Fibroblast of lung (primary cell): Measurements from ENCODE around the gene DOCK3. TPM values are rescaled to one million over a fixed set of nuclear protein-coding genes. Genes with fewer than 3 reads are reported as not detected.

Experiments used
- DNase-seq, 2 donors: peaks; one replicate each; pipeline versions ENCODE4 v3.0.0 to v3.0.0-alpha.2; 2010; ENCODE audit warnings: low read depth in 2 of 2
- H2AFZ ChIP-seq: 2 replicates; pipeline ENCODE4 v1.5.1; 2012; ENCODE audit warnings: low read length, control low read depth, inconsistent platforms
- H3K27ac ChIP-seq: 2 replicates; pipeline ENCODE4 v1.5.1; 2011; ENCODE audit warnings: low read length, control low read depth; ENCODE audit not compliant: insufficient read depth
- H3K27me3 ChIP-seq: 2 replicates; pipeline ENCODE4 v1.5.1; 2011; ENCODE audit warnings: mild to moderate bottlenecking, low read length; ENCODE audit not compliant: control insufficient read depth, insufficient read depth
- H3K36me3 ChIP-seq: 2 replicates; pipeline ENCODE4 v1.5.1; 2011; ENCODE audit warnings: low read length; ENCODE audit not compliant: control insufficient read depth, insufficient read depth
- H3K4me1 ChIP-seq: 2 replicates; pipeline ENCODE4 v1.5.1; 2011; ENCODE audit warnings: low read length; ENCODE audit not compliant: control insufficient read depth, insufficient read depth; ENCODE audit errors: extremely low read depth
- H3K4me2 ChIP-seq: 2 replicates; pipeline ENCODE4 v1.5.1; 2011; ENCODE audit warnings: low read length, control low read depth; ENCODE audit not compliant: insufficient read depth; ENCODE audit errors: extremely low read depth
- H3K4me3 ChIP-seq, 4 experiments: fragments of 200-600 bp in 1 of 4; sonication (generic) in 1 of 4; replicated peaks in 1 of 4; 2 replicates each; pipeline ENCODE4 v1.5.1; 2011 to 2016; ENCODE audit warnings: low read length in 4 of 4, low read depth in 3 of 4, mild to moderate bottlenecking in 3 of 4, control low read depth in 2 of 4, inconsistent platforms in 1 of 4, mixed read lengths in 1 of 4; ENCODE audit not compliant: insufficient read depth in 1 of 4; ENCODE audit errors: control extremely low read depth in 1 of 4
- H3K79me2 ChIP-seq: 2 replicates; pipeline ENCODE4 v1.5.1; 2012; ENCODE audit warnings: mild to moderate bottlenecking, low read length, inconsistent platforms; ENCODE audit not compliant: control insufficient read depth, insufficient read depth
- H3K9ac ChIP-seq: 2 replicates; pipeline ENCODE4 v1.5.1; 2011; ENCODE audit warnings: mild to moderate bottlenecking, low read length, control low read depth; ENCODE audit not compliant: insufficient read depth
- H3K9me3 ChIP-seq: 2 replicates; pipeline ENCODE4 v1.5.1; 2012; ENCODE audit warnings: low read depth, low read length; ENCODE audit not compliant: control insufficient read depth, insufficient read depth
- H4K20me1 ChIP-seq: 2 replicates; pipeline ENCODE4 v1.5.1; 2011; ENCODE audit warnings: low read length; ENCODE audit not compliant: control insufficient read depth, insufficient read depth; ENCODE audit errors: extremely low read depth
- EZH2 ChIP-seq: IDR thresholded peaks from 2 replicates; pipeline ENCODE4 v1.5.1; 2012; ENCODE audit warnings: low read length, control low read depth, mild to moderate bottlenecking; ENCODE audit errors: missing control alignments
- polyA plus RNA-seq, 2 donors: library from polyadenylated mRNA; depleted of rRNA in 1 of 2; stranded (reverse) in 1 of 2; unstranded in 1 of 2; fragments of >200 nt; gene quantifications; 2 replicates each; pipeline ENCODE4 v1.2.1, GENCODE V29; 2011 to 2012; ENCODE audit warnings: missing spikeins in 1 of 2
- total RNA-seq: library from RNA; depleted of rRNA; stranded (reverse); fragments of >200 nt; gene quantifications from 2 replicates; pipeline ENCODE4 v1.2.1, GENCODE V29; 2014
- TF ChIP-seq, protein P1 (sequence below), 2 donors: IDR thresholded peaks in 1 of 2; conservative IDR thresholded peaks in 1 of 2; 1 replicate in 1 of 2; 2 replicates in 1 of 2; pipeline ENCODE4 v1.5.1; 2011 to 2012; ENCODE audit warnings: low read length in 2 of 2, control low read depth in 1 of 2, inconsistent platforms in 1 of 2, low read depth in 1 of 2, mild to moderate bottlenecking in 1 of 2

DOCK3 gene
- total and polyA plus RNA-seq, 2 donors (not counting 1 experiment from before 2014, with no cell fraction given): 0.07 to 0.17 TPM

DNA sequence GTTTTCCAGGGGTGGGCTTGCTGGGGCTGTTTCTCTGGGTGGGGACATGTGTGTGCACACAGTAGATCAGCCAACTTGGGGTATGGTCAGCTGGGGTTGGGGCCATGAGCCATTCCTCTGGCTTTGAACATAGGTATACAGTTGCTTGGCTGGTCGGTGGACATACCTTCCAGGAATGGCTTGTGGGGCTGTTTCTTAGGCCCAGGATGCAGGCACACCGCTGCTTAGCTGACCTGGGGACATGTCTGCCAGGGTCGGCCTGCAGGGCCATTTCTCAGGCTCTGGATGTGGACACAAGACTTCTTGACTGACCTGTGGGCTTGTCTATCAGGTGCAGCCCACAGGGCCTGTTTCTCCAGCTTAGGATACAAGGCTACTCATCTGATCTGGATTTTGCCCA lies 130.6 kb downstream of the DOCK3 start:
- Histone ChIP-seq H3K36me3 (no peaks in the 10 kb centered on the region), H3K9me3 (no peaks in the 10 kb centered on the region), H2AFZ (no peak overlapping the region), H3K27me3 (no peaks in the 10 kb centered on the region), H3K4me3 (no peak overlapping the region), H3K79me2 (no peaks in the 10 kb centered on the region), H3K27ac (no peak overlapping the region), H3K4me1 (no peaks in the 10 kb centered on the region), H4K20me1 (no peaks in the 10 kb centered on the region), H3K9ac (no peak overlapping the region), H3K4me2 (no peak overlapping the region)
- TF ChIP-seq, protein P1, sequence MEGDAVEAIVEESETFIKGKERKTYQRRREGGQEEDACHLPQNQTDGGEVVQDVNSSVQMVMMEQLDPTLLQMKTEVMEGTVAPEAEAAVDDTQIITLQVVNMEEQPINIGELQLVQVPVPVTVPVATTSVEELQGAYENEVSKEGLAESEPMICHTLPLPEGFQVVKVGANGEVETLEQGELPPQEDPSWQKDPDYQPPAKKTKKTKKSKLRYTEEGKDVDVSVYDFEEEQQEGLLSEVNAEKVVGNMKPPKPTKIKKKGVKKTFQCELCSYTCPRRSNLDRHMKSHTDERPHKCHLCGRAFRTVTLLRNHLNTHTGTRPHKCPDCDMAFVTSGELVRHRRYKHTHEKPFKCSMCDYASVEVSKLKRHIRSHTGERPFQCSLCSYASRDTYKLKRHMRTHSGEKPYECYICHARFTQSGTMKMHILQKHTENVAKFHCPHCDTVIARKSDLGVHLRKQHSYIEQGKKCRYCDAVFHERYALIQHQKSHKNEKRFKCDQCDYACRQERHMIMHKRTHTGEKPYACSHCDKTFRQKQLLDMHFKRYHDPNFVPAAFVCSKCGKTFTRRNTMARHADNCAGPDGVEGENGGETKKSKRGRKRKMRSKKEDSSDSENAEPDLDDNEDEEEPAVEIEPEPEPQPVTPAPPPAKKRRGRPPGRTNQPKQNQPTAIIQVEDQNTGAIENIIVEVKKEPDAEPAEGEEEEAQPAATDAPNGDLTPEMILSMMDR (conservative IDR thresholded peaks at IDR 0.05 in 1 of 2, IDR thresholded peaks at IDR 0.05 in 1 of 2; ENCODE audit: low read depth in 1 of 2, low read length in 2 of 2): no peak
- TF ChIP-seq EZH2: no peak
- DNase-seq: no peak

DNA sequence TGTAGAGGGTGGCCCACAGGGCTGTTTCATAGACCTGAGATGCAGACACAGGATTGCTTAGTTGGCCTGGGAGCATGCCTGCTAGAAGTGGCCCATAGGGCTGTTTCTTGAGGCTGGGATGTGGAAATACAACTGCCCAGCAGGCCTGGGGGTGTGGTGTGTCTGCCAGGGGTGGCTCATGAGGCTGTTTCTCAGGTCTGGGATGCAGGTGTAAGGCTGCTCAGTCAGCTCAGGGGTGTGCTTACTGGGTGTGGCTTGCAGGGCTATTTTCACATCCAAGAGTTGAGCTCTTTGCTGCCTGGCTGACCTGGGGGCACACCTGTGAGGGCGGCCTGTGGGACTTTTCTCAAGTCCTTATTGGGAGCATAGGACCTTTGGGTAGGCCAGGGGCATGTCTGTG lies 131.3 kb downstream of the DOCK3 start:
- no peaks in the 10 kb centered on the region for H3K9me3 ChIP-seq
- H3K36me3 ChIP-seq: no peaks in the 10 kb centered on the region
- no peak overlapping the region for H3K27ac ChIP-seq
- H3K4me3 ChIP-seq: no peak overlapping the region
- no peak overlapping the region for H3K4me2 ChIP-seq
- H3K4me1 ChIP-seq: no peaks in the 10 kb centered on the region
- no peaks in the 10 kb centered on the region for H3K27me3 ChIP-seq
- H3K79me2 ChIP-seq: no peaks in the 10 kb centered on the region
- H4K20me1 ChIP-seq: no peaks in the 10 kb centered on the region
- H2AFZ ChIP-seq: no peak overlapping the region
- no peak overlapping the region for H3K9ac ChIP-seq
- TF ChIP-seq EZH2: no peak
- TF ChIP-seq, protein P1 (conservative IDR thresholded peaks at IDR 0.05 in 1 of 2, IDR thresholded peaks at IDR 0.05 in 1 of 2; ENCODE audit: low read depth in 1 of 2, low read length in 2 of 2): no peak
- DNase-seq: no peak

DNA sequence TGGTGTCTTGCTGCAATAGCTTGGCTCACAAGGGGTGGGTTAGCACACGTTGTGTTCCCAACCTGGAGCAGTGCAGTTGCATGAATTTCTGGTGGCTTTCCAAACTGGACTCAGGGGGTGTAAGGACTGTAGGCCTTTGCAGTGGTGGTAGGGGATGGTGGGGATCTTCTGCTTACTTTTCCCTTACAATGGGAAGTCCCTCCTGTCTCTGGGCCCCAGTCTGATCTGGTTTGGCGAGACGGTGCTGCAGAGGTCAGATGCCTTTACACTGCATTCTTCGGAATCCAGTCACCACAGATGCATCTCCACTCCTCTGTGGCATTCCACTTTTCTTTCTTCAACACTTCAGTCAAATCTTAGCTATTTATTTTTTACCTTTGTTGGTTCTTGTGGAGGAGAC lies 132.1 kb downstream of the DOCK3 start:
- Histone ChIP-seq H3K4me2 (no peak overlapping the region), H3K9me3 (no peaks in the 10 kb centered on the region), H4K20me1 (no peaks in the 10 kb centered on the region), H3K4me1 (no peaks in the 10 kb centered on the region), H3K27me3 (no peaks in the 10 kb centered on the region), H3K4me3 (no peak overlapping the region), H2AFZ (no peak overlapping the region), H3K9ac (no peak overlapping the region), H3K27ac (no peak overlapping the region), H3K79me2 (no peaks in the 10 kb centered on the region), H3K36me3 (no peaks in the 10 kb centered on the region)
- TF ChIP-seq, protein P1 (conservative IDR thresholded peaks at IDR 0.05 in 1 of 2, IDR thresholded peaks at IDR 0.05 in 1 of 2; ENCODE audit: low read depth in 1 of 2, low read length in 2 of 2): no peak
- TF ChIP-seq EZH2: no peak
- DNase-seq: peak in 1 of 2 donors; percentile 36
